ENCODE data around the gene MPHOSPH6. TPM values are rescaled to one million over a fixed set of nuclear protein-coding genes. Genes with fewer than 3 reads are reported as not detected.
"Not testable (repeated sequence)": the region's sequence is repeated elsewhere in the genome, so short reads cannot be mapped to it uniquely, and the experiment has no call there.

MPHOSPH6 gene
- 23.5 and 28.9 TPM in 2 replicates for total RNA-seq (2014; rRNA removed)
- percentile 67 among the genes with signal in this experiment for Bru-seq, nascent RNA
- BruChase-seq, experiment 1, labeled RNA remaining after a 6-hour chase: percentile 75 among the genes with signal in this experiment
- percentile 72 among the genes with signal in this experiment for BruChase-seq, experiment 2, labeled RNA remaining after a 2-hour chase
- long read RNA-seq, transcript MPHOSPH6-201 (5 exons, 1,103 nt): major isoform, 17 of 27 reads
- long read RNA-seq, transcript MPHOSPH6-207 (2 exons, 392 nt): minor isoform, 5 of 27 reads
- long read RNA-seq, partial matches to known transcripts: 1 of 27 reads
- long read RNA-seq, other reads (novel, unspliced or antisense): 4 of 27 reads

- H3K27me3 ChIP-seq (ENCODE audit: low read length): peaks cover 23% of the 10 kb centered on the region; the same call in 1 of the 2 replicates
- no peaks in the 10 kb centered on the region for H3K36me3 ChIP-seq (ENCODE audit: low read depth, low read length)
- POLR2A ChIA-PET (ENCODE audit: unreplicated experiment): no interaction called here
- peaks cover 32% of the 10 kb centered on the region for H3K79me2 ChIP-seq (ENCODE audit: low read length)
- ATAC-seq: peak; percentile 97
- no peaks in the 10 kb centered on the region for H3F3A ChIP-seq (ENCODE audit: low read length, unreplicated experiment)
- H2AFZ ChIP-seq (ENCODE audit: low read length): peak within 1 kb of the TSS; percentile 73
- TF ChIP-seq EZH2 (IDR thresholded peaks at IDR 0.05; ENCODE audit: low read length, unreplicated experiment): no peak
- no peak for TF ChIP-seq EZH2phosphoT487 (IDR thresholded peaks at IDR 0.05; ENCODE audit: borderline replicate concordance, low read length)
- no peak for TF ChIP-seq CTCF (conservative IDR thresholded peaks at IDR 0.05; ENCODE audit: low read depth, low read length)
- H3K4me1 ChIP-seq (ENCODE audit: insufficient read depth, low read length): peaks cover 7% of the 10 kb centered on the region
- CTCF ChIA-PET: interaction anchor here (0.8 kb wide), 1 partner anchor 60 kb away, joined by 3 read pairs; no protein-coding TSS in a partner anchor
- peak within 1 kb of the TSS; percentile 87 for H3K9ac ChIP-seq (ENCODE audit: low read length)
- no peaks in the 10 kb centered on the region for H4K20me1 ChIP-seq (ENCODE audit: low read length)
- peak; percentile 84 for DNase-seq
- intact Hi-C loops (cut with micrococcal nuclease): loop anchor here (5.0 to 10.0 kb wide), 2 partner anchors 55 to 138 kb away; no protein-coding TSS in a partner anchor
- H3K4me2 ChIP-seq (ENCODE audit: low read length): peak within 1 kb of the TSS; percentile 80
- H3K27ac ChIP-seq (ENCODE audit: low read length): no peak within 1 kb of the TSS; the same call in 1 of the 2 replicates
- TSS peak; percentile 68 for BruUV-seq (replicated peaks)
- H3K4me3 ChIP-seq (ENCODE audit: low read length): peak within 1 kb of the TSS; percentile 74
- H3K9me3 ChIP-seq (ENCODE audit: low read length): no peaks in the 10 kb centered on the region
- H3K9me2 ChIP-seq (replicated peaks; ENCODE audit: low read length): no peaks in the 10 kb centered on the region
These were observed at the start of gene MPHOSPH6 for GRCh38 chr16:82169861-82170845. MPHOSPH6 (minus strand) TSS chr16:82170224; CDS start chr16:82170175, 49 bp downstream.

- DNase-seq: no peak
- no TSS peak for BruUV-seq (replicated peaks)
- H3K9me3 ChIP-seq (ENCODE audit: low read length): no peaks in the 10 kb centered on the region
- no peak overlapping the region for H3K9ac ChIP-seq (ENCODE audit: low read length)
- H3K9me2 ChIP-seq (replicated peaks; ENCODE audit: low read length): no peaks in the 10 kb centered on the region
- no peak for TF ChIP-seq EZH2phosphoT487 (IDR thresholded peaks at IDR 0.05; ENCODE audit: borderline replicate concordance, low read length)
- TF ChIP-seq CTCF (conservative IDR thresholded peaks at IDR 0.05; ENCODE audit: low read depth, low read length): no peak
- CTCF ChIA-PET: no interaction called here
- no peak overlapping the region for H3K4me2 ChIP-seq (ENCODE audit: low read length)
- peaks cover 14% of the 10 kb centered on the region; the same call in 1 of the 2 replicates for H3K27me3 ChIP-seq (ENCODE audit: low read length)
- no peak for ATAC-seq
- H4K20me1 ChIP-seq (ENCODE audit: low read length): no peaks in the 10 kb centered on the region
- H3K27ac ChIP-seq (ENCODE audit: low read length): no peak overlapping the region
- intact Hi-C loops (cut with micrococcal nuclease): no loop called here
- H2AFZ ChIP-seq (ENCODE audit: low read length): no peak overlapping the region
- no peaks in the 10 kb centered on the region for H3K4me1 ChIP-seq (ENCODE audit: insufficient read depth, low read length)
- no peak overlapping the region for H3K4me3 ChIP-seq (ENCODE audit: low read length)
- POLR2A ChIA-PET (ENCODE audit: unreplicated experiment): no interaction called here
- no peaks in the 10 kb centered on the region for H3K36me3 ChIP-seq (ENCODE audit: low read depth, low read length)
- H3K79me2 ChIP-seq (ENCODE audit: low read length): no peaks in the 10 kb centered on the region
- H3F3A ChIP-seq (ENCODE audit: low read length, unreplicated experiment): no peaks in the 10 kb centered on the region
These were observed 49.3 kb upstream of the MPHOSPH6 start for GRCh38 chr16:82219298-82219697.

GRCh38 chr16:82209314-82209713, 39.3 kb upstream of the MPHOSPH6 start:
- ATAC-seq; H3K4me3 ChIP-seq (ENCODE audit: low read length); H3K4me2 ChIP-seq (ENCODE audit: low read length); H3K9me3 ChIP-seq (ENCODE audit: low read length); CTCF ChIA-PET; H3K36me3 ChIP-seq (ENCODE audit: low read depth, low read length); H3K4me1 ChIP-seq (ENCODE audit: insufficient read depth, low read length); H2AFZ ChIP-seq (ENCODE audit: low read length); POLR2A ChIA-PET (ENCODE audit: unreplicated experiment); H3K79me2 ChIP-seq (ENCODE audit: low read length); DNase-seq; H3K27ac ChIP-seq (ENCODE audit: low read length); H3F3A ChIP-seq (ENCODE audit: low read length, unreplicated experiment); H4K20me1 ChIP-seq (ENCODE audit: low read length); intact Hi-C loops (cut with micrococcal nuclease); H3K9me2 ChIP-seq (replicated peaks; ENCODE audit: low read length); BruUV-seq (replicated peaks); H3K9ac ChIP-seq (ENCODE audit: low read length): not testable (repeated sequence)
- peaks cover 10% of the 10 kb centered on the region; the same call in 1 of the 2 replicates for H3K27me3 ChIP-seq (ENCODE audit: low read length)

Data from PC-3 (cell line).